DND-41 (cell line): Measurements from ENCODE around the gene CD109.
"Not testable (repeated sequence)": the region's sequence is repeated elsewhere in the genome, so short reads cannot be mapped to it uniquely, and the experiment has no call there.

Experiments
- ATAC-seq: fragments of 200-7000 bp; cut with Tn5 transposase; 3 replicates; pipeline ENCODE4 v1.9.1; 2021; ENCODE audit warnings: low read depth; ENCODE audit not compliant: insufficient read depth
- DNase-seq: peaks from one replicate; pipeline ENCODE4 v3.0.0-alpha.2; 2020
- H2AFZ ChIP-seq: 2 replicates; pipeline ENCODE4 v1.6.0; 2012; ENCODE audit warnings: low read depth, low read length
- H3K27ac ChIP-seq: 2 replicates; pipeline ENCODE4 v1.5.1; 2012; ENCODE audit warnings: low read length, inconsistent platforms
- H3K27me3 ChIP-seq: fragments of 200-600 bp; sonication (generic); 2 replicates; pipeline ENCODE4 v1.6.0; 2012; ENCODE audit warnings: low read length, mild to moderate bottlenecking, inconsistent platforms; ENCODE audit not compliant: insufficient read depth, poor library complexity
- H3K36me3 ChIP-seq: 2 replicates; pipeline ENCODE4 v1.5.1; 2012; ENCODE audit warnings: low read length, inconsistent platforms; ENCODE audit not compliant: insufficient read depth
- H3K4me1 ChIP-seq: 2 replicates; pipeline ENCODE4 v1.5.1; 2012; ENCODE audit warnings: mild to moderate bottlenecking, low read length; ENCODE audit not compliant: insufficient read depth
- H3K4me2 ChIP-seq: 2 replicates; pipeline ENCODE4 v1.6.0; 2012; ENCODE audit warnings: mild to moderate bottlenecking, moderate library complexity, low read length, inconsistent platforms; ENCODE audit not compliant: insufficient read depth
- H3K4me3 ChIP-seq, 2 experiments: fragments of 200-600 bp in 1 of 2; shearing (Covaris generic) in 1 of 2; 2 replicates each; pipeline ENCODE4 v1.5.1; 2012 to 2016; ENCODE audit warnings: inconsistent platforms in 2 of 2, low read length in 2 of 2, mild to moderate bottlenecking in 2 of 2, low read depth in 1 of 2, moderate library complexity in 1 of 2
- H3K79me2 ChIP-seq: 2 replicates; pipeline ENCODE4 v1.6.0; 2012; ENCODE audit warnings: low read length, inconsistent platforms; ENCODE audit not compliant: insufficient read depth
- H3K9ac ChIP-seq: 2 replicates; pipeline ENCODE4 v1.6.0; 2012; ENCODE audit warnings: low read depth, mild to moderate bottlenecking, inconsistent platforms, low read length, moderate library complexity
- H3K9me3 ChIP-seq: 2 replicates; pipeline ENCODE4 v1.5.1; 2012; ENCODE audit warnings: low read length, moderate library complexity, mild to moderate bottlenecking, inconsistent platforms; ENCODE audit not compliant: insufficient read depth, severe bottlenecking
- H4K20me1 ChIP-seq: 2 replicates; pipeline ENCODE4 v1.6.0; 2012; ENCODE audit warnings: low read length; ENCODE audit not compliant: insufficient read depth
- CTCF ChIP-seq: IDR thresholded peaks from 2 replicates; pipeline ENCODE4 v1.5.1; 2012; ENCODE audit warnings: borderline replicate concordance, low read length, moderate library complexity, mild to moderate bottlenecking; ENCODE audit not compliant: poor library complexity, severe bottlenecking; ENCODE audit errors: extremely low read depth
- EZH2 ChIP-seq: IDR thresholded peaks from 3 replicates; pipeline ENCODE4 v1.6.1; 2012; ENCODE audit warnings: borderline replicate concordance, low read depth, mild to moderate bottlenecking, moderate library complexity, low read length, inconsistent platforms; ENCODE audit not compliant: severe bottlenecking

CD109 gene

GRCh38 chr6:73680289-73680918 is 15.6 kb upstream of the CD109 start:
- H3K4me1 ChIP-seq: no peaks in the 10 kb centered on the region
- H3K36me3 ChIP-seq: no peaks in the 10 kb centered on the region
- no peak overlapping the region for H3K27ac ChIP-seq
- no peak overlapping the region for H2AFZ ChIP-seq
- no peaks in the 10 kb centered on the region for H3K79me2 ChIP-seq
- H3K9ac ChIP-seq: no peak overlapping the region
- no peaks in the 10 kb centered on the region for H4K20me1 ChIP-seq
- TF ChIP-seq CTCF (no peak), EZH2 (no peak)
- no peaks in the 10 kb centered on the region for H3K27me3 ChIP-seq
- H3K4me3 ChIP-seq: no peak overlapping the region
- H3K9me3 ChIP-seq: no peaks in the 10 kb centered on the region
- ATAC-seq (no peak), DNase-seq (no peak)
- H3K4me2 ChIP-seq: no peak overlapping the region

- not testable (repeated sequence) for H3K9ac ChIP-seq, H3K4me1 ChIP-seq, H2AFZ ChIP-seq, H4K20me1 ChIP-seq, H3K4me3 ChIP-seq, H3K9me3 ChIP-seq, DNase-seq, ATAC-seq, H3K27me3 ChIP-seq, H3K79me2 ChIP-seq, H3K27ac ChIP-seq, H3K36me3 ChIP-seq, H3K4me2 ChIP-seq
These were observed 12.4 kb upstream of the CD109 start for GRCh38 chr6:73683574-73683973.

GRCh38 chr6:73688351-73688750 is 7.7 kb upstream of the CD109 start:
- TF ChIP-seq EZH2: no peak
- no peak for TF ChIP-seq CTCF
- no peak for DNase-seq

GRCh38 chr6:73690056-73690455 is 5.9 kb upstream of the CD109 start:
- Histone ChIP-seq H3K4me3 (no peak overlapping the region), H3K79me2 (no peaks in the 10 kb centered on the region), H3K36me3 (no peaks in the 10 kb centered on the region), H3K4me2 (no peak overlapping the region), H3K27me3 (peaks cover 6% of the 10 kb centered on the region), H3K27ac (no peak overlapping the region), H2AFZ (no peak overlapping the region), H3K9me3 (no peaks in the 10 kb centered on the region), H4K20me1 (no peaks in the 10 kb centered on the region), H3K4me1 (peaks cover under 1% of the 10 kb centered on the region), H3K9ac (no peak overlapping the region)
- no peak for ATAC-seq
- DNase-seq: no peak
- TF ChIP-seq EZH2: no peak
- no peak for TF ChIP-seq CTCF

More at GRCh38 chr6:73688351-73688750, 7.7 kb upstream of the CD109 start:
- H3K79me2 ChIP-seq: no peaks in the 10 kb centered on the region
- no peaks in the 10 kb centered on the region for H3K9me3 ChIP-seq
- no peaks in the 10 kb centered on the region for H3K27me3 ChIP-seq
- H2AFZ ChIP-seq: no peak overlapping the region
- H3K9ac ChIP-seq: no peak overlapping the region
- no peak overlapping the region for H3K27ac ChIP-seq
- no peaks in the 10 kb centered on the region for H3K36me3 ChIP-seq
- no peaks in the 10 kb centered on the region for H4K20me1 ChIP-seq
- H3K4me3 ChIP-seq: no peak overlapping the region
- H3K4me1 ChIP-seq: no peaks in the 10 kb centered on the region
- no peak overlapping the region for H3K4me2 ChIP-seq
- no peak for ATAC-seq
